Left ventricle myocardium inferior (tissue), 1 donor: ENCODE measurements around the gene RNF11. TPM values are rescaled to one million over a fixed set of nuclear protein-coding genes. Genes with fewer than 3 reads are reported as not detected.
"Not testable (repeated sequence)": the region's sequence is repeated elsewhere in the genome, so short reads cannot be mapped to it uniquely, and the experiment has no call there.

Experiments
- DNase-seq: peaks from one replicate; pipeline ENCODE4 v3.0.0-alpha.2; 2020
- H3K27ac ChIP-seq: fragments of 200-600 bp; replicated peaks from 2 replicates; pipeline ENCODE4 v1.8.0; 2021
- H3K27me3 ChIP-seq: fragments of 200-600 bp; 2 replicates; pipeline ENCODE4 v1.8.0; 2021; ENCODE audit warnings: low read depth
- H3K36me3 ChIP-seq: fragments of 200-600 bp; 2 replicates; pipeline ENCODE4 v1.8.0; 2021
- H3K4me1 ChIP-seq: fragments of 200-600 bp; 2 replicates; pipeline ENCODE4 v1.8.0; 2021
- H3K4me3 ChIP-seq: fragments of 200-600 bp; 2 replicates; pipeline ENCODE4 v1.8.0; 2021; ENCODE audit warnings: mild to moderate bottlenecking, moderate library complexity
- H3K9me3 ChIP-seq: fragments of 200-600 bp; replicated peaks from 2 replicates; pipeline ENCODE4 v1.8.0; 2021
- CTCF ChIP-seq: fragments of 200-600 bp; IDR thresholded peaks from 2 replicates; pipeline ENCODE4 v1.8.0; 2021; ENCODE audit warnings: antibody characterized with exemption, mild to moderate bottlenecking, borderline replicate concordance
- intact Hi-C: fragments of 100-400 bp; cut with micrococcal nuclease; formaldehyde crosslinking; loops from one replicate; pipeline ENCODE4 v1.11.0; 2022
- total RNA-seq: library from RNA; stranded (reverse); fragmentation: NEBNext Ultra II Directional; extraction: Animal tissue kit (Norgen Biotek cat#: 25700); gene quantifications from one replicate; pipeline ENCODE4 v1.2.1, GENCODE V29; 2021
- donor health status: DM: no; HTN: yes; CAD: no; lungs with severe emphysema.

The RNF11 gene
- total RNA-seq, 1 donor from 2014 or later, result 116 TPM

GRCh38 chr1:51247499-51247898 is 11.4 kb downstream of the RNF11 start:
- H3K27me3 ChIP-seq, result no peaks in the 10 kb centered on the region
- H3K9me3 ChIP-seq, result no peaks in the 10 kb centered on the region
- intact Hi-C loops, result no loop called here
- DNase-seq, result no peak
- no peak overlapping the region for H3K27ac ChIP-seq
- TF ChIP-seq CTCF, result no peak
- H3K4me3 ChIP-seq, result no peak overlapping the region
- H3K4me1 ChIP-seq, result peaks cover 80% of the 10 kb centered on the region
- H3K36me3 ChIP-seq, result no peaks in the 10 kb centered on the region

GRCh38 chr1:51249445-51249844 is 13.4 kb downstream of the RNF11 start:
- Histone ChIP-seq H3K27ac (no peak overlapping the region), H3K27me3 (no peaks in the 10 kb centered on the region), H3K9me3 (no peaks in the 10 kb centered on the region), H3K4me1 (peaks cover 61% of the 10 kb centered on the region), H3K36me3 (no peaks in the 10 kb centered on the region), H3K4me3 (no peak overlapping the region)
- intact Hi-C loops, result no loop called here
- TF ChIP-seq CTCF, result no peak
- DNase-seq, result no peak

GRCh38 chr1:51250729-51251128 is 14.7 kb downstream of the RNF11 start:
- H3K9me3 ChIP-seq, DNase-seq, H3K27ac ChIP-seq, H3K4me3 ChIP-seq, intact Hi-C loops, H3K27me3 ChIP-seq, H3K36me3 ChIP-seq: not testable (repeated sequence)
- peaks cover 60% of the 10 kb centered on the region for H3K4me1 ChIP-seq

GRCh38 chr1:51251165-51251564 is 15.1 kb downstream of the RNF11 start:
- H3K4me1 ChIP-seq, result peaks cover 60% of the 10 kb centered on the region
- intact Hi-C loops, H3K27ac ChIP-seq, H3K27me3 ChIP-seq, H3K36me3 ChIP-seq, H3K4me3 ChIP-seq, H3K9me3 ChIP-seq, DNase-seq: not testable (repeated sequence)

GRCh38 chr1:51252366-51252765 is 16.3 kb downstream of the RNF11 start:
- no peak for DNase-seq
- H3K4me1 ChIP-seq, result peaks cover 58% of the 10 kb centered on the region
- H3K9me3 ChIP-seq, result no peaks in the 10 kb centered on the region
- intact Hi-C loops, result no loop called here
- no peak overlapping the region for H3K27ac ChIP-seq
- TF ChIP-seq CTCF, result no peak
- no peaks in the 10 kb centered on the region for H3K36me3 ChIP-seq
- H3K27me3 ChIP-seq, result no peaks in the 10 kb centered on the region
- H3K4me3 ChIP-seq, result no peak overlapping the region

GRCh38 chr1:51253691-51254090 is 17.6 kb downstream of the RNF11 start:
- Histone ChIP-seq H3K9me3 (no peaks in the 10 kb centered on the region), H3K4me3 (no peak overlapping the region), H3K4me1 (peaks cover 54% of the 10 kb centered on the region), H3K27me3 (no peaks in the 10 kb centered on the region), H3K27ac (no peak overlapping the region), H3K36me3 (no peaks in the 10 kb centered on the region)
- intact Hi-C loops, result no loop called here
- no peak for TF ChIP-seq CTCF
- no peak for DNase-seq

- H3K36me3 ChIP-seq, result no peaks in the 10 kb centered on the region
- no peak overlapping the region for H3K4me3 ChIP-seq
- peaks cover 55% of the 10 kb centered on the region for H3K4me1 ChIP-seq
- no peak overlapping the region for H3K27ac ChIP-seq
- H3K27me3 ChIP-seq, result no peaks in the 10 kb centered on the region
- intact Hi-C loops, result no loop called here
- H3K9me3 ChIP-seq, result no peaks in the 10 kb centered on the region
- no peak for TF ChIP-seq CTCF
- no peak for DNase-seq
Measured at GRCh38 chr1:51255331-51255730, 19.3 kb downstream of the RNF11 start.
